Motor neuron (in vitro differentiated cells): ENCODE results near the gene CA5B. TPM values are rescaled to one million over a fixed set of nuclear protein-coding genes. Genes with fewer than 3 reads are reported as not detected.
A peak's percentile ranks its signal among the peaks of the same experiment; 100 is the strongest.
"Not testable (repeated sequence)": the region's sequence is repeated elsewhere in the genome, so short reads cannot be mapped to it uniquely, and the experiment has no call there.

Experiments
- ATAC-seq, 8 experiments: fragments of 200-7000 bp; cut with Tn5 transposase; replicated peaks in 6 of 8; 2 replicates each; pipeline ENCODE4 v1.8.0; 2021; ENCODE audit warnings: mild to moderate bottlenecking in 8 of 8, moderate library complexity in 8 of 8
- H3K27ac ChIP-seq, 2 donors: fragments of 250-450 bp; sonication (Bioruptor Pico); 2 replicates each; pipeline ENCODE4 v1.9.0; 2021; ENCODE audit warnings: antibody characterized with exemption in 2 of 2, mild to moderate bottlenecking in 2 of 2, moderate library complexity in 1 of 2
- H3K4me1 ChIP-seq, 2 donors: fragments of 250-450 bp; sonication (Bioruptor Pico); replicated peaks in 1 of 2; 2 replicates each; pipeline ENCODE4 v1.6.1; 2021; ENCODE audit warnings: antibody characterized with exemption in 2 of 2, mild to moderate bottlenecking in 2 of 2, moderate library complexity in 1 of 2
- H3K4me3 ChIP-seq, 5 donors: fragments of 250-450 bp; sonication (Bioruptor Pico); 2 replicates each; pipeline ENCODE4 v1.9.0; 2021; ENCODE audit warnings: antibody characterized with exemption in 5 of 5, mild to moderate bottlenecking in 5 of 5, moderate library complexity in 4 of 5
- WGBS, 10 experiments: fragments of 450-650 bp; shearing (Covaris generic); methylation state at CpG; one replicate each; pipeline ENCODE4 v1.0.0; 2022; 5-methylcytosine and 5-hydroxymethylcytosine counted together
- in situ Hi-C, 9 experiments: fragments of 400-800 bp; cut with MboI; loops; one replicate each; pipeline ENCODE4 v1.15.0; 2021; ENCODE audit warnings: low sequenced_read_pairs in 9 of 9, low pct_unique_long_range_greater_than_20kb in 2 of 9; ENCODE audit not compliant: unreplicated experiment in 9 of 9
- total RNA-seq, 8 experiments: library from RNA; unstranded; fragments of 300-600 nt; gene quantifications; 2 replicates each; pipeline versions ENCODE4 v1.2.3 to v1.2.4, GENCODE V29; 2022

Gene CA5B
- total RNA-seq, 8 experiments from 2014 or later: 2.1 to 103 (median 6.5) TPM

- H3K4me1 ChIP-seq: no peaks in the 10 kb centered on the region
Observed at GRCh38 chrX:15829217-15829616, 91.1 kb downstream of the CA5B start.

GRCh38 chrX:15831347-15831746 lies 93.3 kb downstream of the CA5B start:
- H3K27ac ChIP-seq, in situ Hi-C loops, H3K4me1 ChIP-seq, H3K4me3 ChIP-seq: not testable (repeated sequence)
- ATAC-seq: peak in 4 of 8 experiments; percentile 32 to 96 (median 86)
- WGBS, 10 experiments: no CpG with 5 or more reads among the region's 2 CpGs

More at GRCh38 chrX:15829217-15829616, 91.1 kb downstream of the CA5B start:
- in situ Hi-C loops: no loop called here
- Histone ChIP-seq H3K4me3 (no peak overlapping the region), H3K27ac (no peak overlapping the region)
- 17 to 100% (median 50%) methylated on average over 1 of the region's 1 CpG; no CpG with 5 or more reads in 5 of the 10 experiments for WGBS, 10 experiments
- ATAC-seq: peak in 1 of 8 experiments; percentile 73

- Histone ChIP-seq H3K27ac (no peak overlapping the region), H3K4me3 (no peak overlapping the region), H3K4me1 (no peaks in the 10 kb centered on the region)
- 71 to 100% methylated on average over 1 to 3 of the region's 3 CpGs; no CpG with 5 or more reads in 8 of the 10 experiments for WGBS, 10 experiments
- no peak for ATAC-seq
- in situ Hi-C loops: no loop called here
Observed at GRCh38 chrX:15834053-15834452, 96.0 kb downstream of the CA5B start.

GRCh38 chrX:15834827-15835595 lies 96.9 kb downstream of the CA5B start:
- WGBS, 10 experiments: 38 to 100% (median 89%) methylated on average over 1 to 3 of the region's 5 CpGs; no CpG with 5 or more reads in 3 of the 10 experiments
- H3K4me3 ChIP-seq: no peak overlapping the region
- no peak overlapping the region for H3K27ac ChIP-seq
- ATAC-seq: no peak
- in situ Hi-C loops: no loop called here
- no peaks in the 10 kb centered on the region for H3K4me1 ChIP-seq

Other genes starting within 250 kb of the CA5B start
- gene PIR, start 244.9 kb upstream of the CA5B start, total RNA-seq: 10 to 100 TPM in 7 of 8 experiments, 1 to 10 TPM in 1; 7.7 to 41.6 (median 13.9) TPM
- gene BMX, start 237.5 kb upstream of the CA5B start, total RNA-seq: 1 to 10 TPM in 1 of 8 experiments, under 1 TPM in 3, not detected in 4; 0.05 to 1.4 (median 0.18) TPM
- under 1 TPM in 1 of 8 experiments, not detected in 7; 0.09 TPM for gene ACE2, start 137.3 kb upstream of the CA5B start, total RNA-seq
- 1 to 10 TPM in 4 of 8 experiments, under 1 TPM in 3, not detected in 1; 0.28 to 2.2 (median 1.0) TPM for gene CLTRN, start 73.5 kb upstream of the CA5B start, total RNA-seq
- gene ZRSR2, start 52.2 kb downstream of the CA5B start, total RNA-seq: 10 to 100 TPM in 4 of 8 experiments, 1 to 10 TPM in 4; 7.8 to 19.6 (median 10.3) TPM
- gene AP1S2, start 116.5 kb downstream of the CA5B start, total RNA-seq: 100 to 1,000 TPM in 2 of 8 experiments, 10 to 100 TPM in 6; 50.0 to 137 (median 77.4) TPM